ENCODE results near the gene SECTM1.
A peak's percentile ranks its signal among the peaks of the same experiment; 100 is the strongest.
"Not testable (repeated sequence)": the region's sequence is repeated elsewhere in the genome, so short reads cannot be mapped to it uniquely, and the experiment has no call there.

SECTM1 gene

GRCh38 chr17:82374626-82375331 is 41.2 kb upstream of the SECTM1 start:
- Histone ChIP-seq H3K27me3 (ENCODE audit: control insufficient read depth, insufficient read depth, low read length) (peaks cover 20% of the 10 kb centered on the region), H3K4me3 (ENCODE audit: low read depth, low read length) (no peak overlapping the region), H3K4me1 (ENCODE audit: control insufficient read depth, insufficient read depth, low read length) (no peaks in the 10 kb centered on the region), H3K9ac (ENCODE audit: low read depth, low read length) (no peak overlapping the region), H3K36me3 (ENCODE audit: control insufficient read depth, insufficient read depth, low read length) (no peaks in the 10 kb centered on the region), H3K9me3 (ENCODE audit: control insufficient read depth, insufficient read depth, low read length) (no peaks in the 10 kb centered on the region)

- no peaks in the 10 kb centered on the region for H3K4me1 ChIP-seq (ENCODE audit: control insufficient read depth, insufficient read depth, low read length)
- peaks cover 23% of the 10 kb centered on the region for H3K27me3 ChIP-seq (ENCODE audit: control insufficient read depth, insufficient read depth, low read length)
- H3K36me3 ChIP-seq (ENCODE audit: control insufficient read depth, insufficient read depth, low read length): no peaks in the 10 kb centered on the region
- no peaks in the 10 kb centered on the region for H3K9me3 ChIP-seq (ENCODE audit: control insufficient read depth, insufficient read depth, low read length)
- H3K9ac ChIP-seq (ENCODE audit: low read depth, low read length): no peak overlapping the region
- no peak overlapping the region for H3K4me3 ChIP-seq (ENCODE audit: low read depth, low read length)
Measured at GRCh38 chr17:82373731-82374625, 40.4 kb upstream of the SECTM1 start.

GRCh38 chr17:82373072-82373452 is 39.5 kb upstream of the SECTM1 start:
- not testable (repeated sequence) for H3K36me3 ChIP-seq (ENCODE audit: control insufficient read depth, insufficient read depth, low read length); H3K9me3 ChIP-seq (ENCODE audit: control insufficient read depth, insufficient read depth, low read length); H3K9ac ChIP-seq (ENCODE audit: low read depth, low read length); H3K4me3 ChIP-seq (ENCODE audit: low read depth, low read length); H3K4me1 ChIP-seq (ENCODE audit: control insufficient read depth, insufficient read depth, low read length)
- H3K27me3 ChIP-seq (ENCODE audit: control insufficient read depth, insufficient read depth, low read length): peaks cover 23% of the 10 kb centered on the region

GRCh38 chr17:82372249-82373071 is 38.9 kb upstream of the SECTM1 start:
- no peaks in the 10 kb centered on the region for H3K4me1 ChIP-seq (ENCODE audit: control insufficient read depth, insufficient read depth, low read length)
- H3K4me3 ChIP-seq (ENCODE audit: low read depth, low read length): peak overlapping the region; percentile 13
- H3K9ac ChIP-seq (ENCODE audit: low read depth, low read length): no peak overlapping the region
- H3K9me3 ChIP-seq (ENCODE audit: control insufficient read depth, insufficient read depth, low read length): no peaks in the 10 kb centered on the region
- H3K27me3 ChIP-seq (ENCODE audit: control insufficient read depth, insufficient read depth, low read length): peaks cover 23% of the 10 kb centered on the region
- no peaks in the 10 kb centered on the region for H3K36me3 ChIP-seq (ENCODE audit: control insufficient read depth, insufficient read depth, low read length)

- Histone ChIP-seq H3K4me1 (ENCODE audit: control insufficient read depth, insufficient read depth, low read length) (no peaks in the 10 kb centered on the region), H3K27me3 (ENCODE audit: control insufficient read depth, insufficient read depth, low read length) (peaks cover 23% of the 10 kb centered on the region), H3K36me3 (ENCODE audit: control insufficient read depth, insufficient read depth, low read length) (no peaks in the 10 kb centered on the region), H3K9ac (ENCODE audit: low read depth, low read length) (no peak within 1 kb of the TSS), H3K9me3 (ENCODE audit: control insufficient read depth, insufficient read depth, low read length) (no peaks in the 10 kb centered on the region), H3K4me3 (ENCODE audit: low read depth, low read length) (peak within 1 kb of the TSS; percentile 30)
Measured at GRCh38 chr17:82371333-82372248, 38.0 kb upstream of the SECTM1 start, which contains the start of gene UTS2R. TSS of gene UTS2R (plus strand) at chr17:82371765. CDS start at chr17:82374325, 2,560 bp downstream.

- Histone ChIP-seq H3K27me3 (ENCODE audit: control insufficient read depth, insufficient read depth, low read length) (peaks cover 23% of the 10 kb centered on the region), H3K4me3 (ENCODE audit: low read depth, low read length) (peak overlapping the region; percentile 30), H3K9ac (ENCODE audit: low read depth, low read length) (no peak overlapping the region), H3K36me3 (ENCODE audit: control insufficient read depth, insufficient read depth, low read length) (no peaks in the 10 kb centered on the region), H3K4me1 (ENCODE audit: control insufficient read depth, insufficient read depth, low read length) (no peaks in the 10 kb centered on the region), H3K9me3 (ENCODE audit: control insufficient read depth, insufficient read depth, low read length) (no peaks in the 10 kb centered on the region)
Measured at GRCh38 chr17:82370471-82371332, 37.1 kb upstream of the SECTM1 start.

- H3K9me3 ChIP-seq (ENCODE audit: control insufficient read depth, insufficient read depth, low read length): no peaks in the 10 kb centered on the region
- H3K27me3 ChIP-seq (ENCODE audit: control insufficient read depth, insufficient read depth, low read length): peaks cover 23% of the 10 kb centered on the region
- no peak overlapping the region for H3K9ac ChIP-seq (ENCODE audit: low read depth, low read length)
- no peaks in the 10 kb centered on the region for H3K4me1 ChIP-seq (ENCODE audit: control insufficient read depth, insufficient read depth, low read length)
- no peak overlapping the region for H3K4me3 ChIP-seq (ENCODE audit: low read depth, low read length)
- H3K36me3 ChIP-seq (ENCODE audit: control insufficient read depth, insufficient read depth, low read length): no peaks in the 10 kb centered on the region
Measured at GRCh38 chr17:82369211-82369610, 35.6 kb upstream of the SECTM1 start.

- H3K9me3 ChIP-seq (ENCODE audit: control insufficient read depth, insufficient read depth, low read length): no peaks in the 10 kb centered on the region
- H3K36me3 ChIP-seq (ENCODE audit: control insufficient read depth, insufficient read depth, low read length): no peaks in the 10 kb centered on the region
- no peaks in the 10 kb centered on the region for H3K4me1 ChIP-seq (ENCODE audit: control insufficient read depth, insufficient read depth, low read length)
- H3K27me3 ChIP-seq (ENCODE audit: control insufficient read depth, insufficient read depth, low read length): peaks cover 23% of the 10 kb centered on the region
- no peak overlapping the region for H3K4me3 ChIP-seq (ENCODE audit: low read depth, low read length)
- no peak overlapping the region for H3K9ac ChIP-seq (ENCODE audit: low read depth, low read length)
Measured at GRCh38 chr17:82367724-82368524, 34.4 kb upstream of the SECTM1 start.

- Histone ChIP-seq H3K27me3 (ENCODE audit: control insufficient read depth, insufficient read depth, low read length) (peaks cover 14% of the 10 kb centered on the region), H3K4me3 (ENCODE audit: low read depth, low read length) (no peak overlapping the region), H3K4me1 (ENCODE audit: control insufficient read depth, insufficient read depth, low read length) (no peaks in the 10 kb centered on the region), H3K9me3 (ENCODE audit: control insufficient read depth, insufficient read depth, low read length) (no peaks in the 10 kb centered on the region), H3K9ac (ENCODE audit: low read depth, low read length) (no peak overlapping the region), H3K36me3 (ENCODE audit: control insufficient read depth, insufficient read depth, low read length) (no peaks in the 10 kb centered on the region)
Measured at GRCh38 chr17:82366749-82367148, 33.2 kb upstream of the SECTM1 start.

All from iPS-15b (cell line).